HG02970 (cell line): ENCODE results near the gene TANC1.

Experiments
- ATAC-seq: cut with Tn5 transposase; IDR thresholded peaks from one replicate; pipeline ENCODE4 v1.9.1; 2021; ENCODE audit warnings: mild to moderate bottlenecking, moderate library complexity, moderate number of reproducible peaks; ENCODE audit not compliant: unreplicated experiment, low FRiP score

TANC1 gene

GRCh38 chr2:159109517-159109916, 141.1 kb downstream of the TANC1 start:
- ATAC-seq = no peak

GRCh38 chr2:159110784-159111183, 142.3 kb downstream of the TANC1 start:
- no peak for ATAC-seq

DNA sequence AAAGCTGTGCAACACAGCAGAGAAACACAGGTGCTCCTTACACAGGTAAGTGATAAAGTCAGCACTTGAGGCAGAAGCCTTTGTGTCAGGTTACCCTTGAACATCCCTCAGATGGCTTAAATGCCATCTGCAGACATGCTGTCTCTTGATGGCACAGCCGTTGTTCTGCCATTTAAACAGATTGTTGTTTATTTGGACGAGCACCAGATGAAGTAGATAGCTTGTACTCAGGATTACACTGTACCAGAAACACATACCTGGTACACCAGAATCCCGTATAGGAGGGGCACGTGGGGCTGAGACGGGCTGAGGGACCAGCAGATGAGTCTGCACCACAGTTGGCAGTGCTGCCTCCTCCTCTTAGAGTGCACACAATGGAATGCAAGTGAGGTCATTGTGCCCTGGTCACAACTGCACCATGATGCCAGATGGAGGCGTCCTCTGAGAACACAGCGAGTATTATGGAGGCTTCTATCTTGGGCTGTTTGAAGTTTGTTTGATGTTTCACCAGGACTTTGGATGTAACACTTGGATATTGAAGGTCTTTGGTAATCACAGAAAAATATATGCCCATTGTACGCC, 143.0 kb downstream of the TANC1 start:
- no peak for ATAC-seq

GRCh38 chr2:159114835-159115234, 146.4 kb downstream of the TANC1 start:
- no peak for ATAC-seq

DNA sequence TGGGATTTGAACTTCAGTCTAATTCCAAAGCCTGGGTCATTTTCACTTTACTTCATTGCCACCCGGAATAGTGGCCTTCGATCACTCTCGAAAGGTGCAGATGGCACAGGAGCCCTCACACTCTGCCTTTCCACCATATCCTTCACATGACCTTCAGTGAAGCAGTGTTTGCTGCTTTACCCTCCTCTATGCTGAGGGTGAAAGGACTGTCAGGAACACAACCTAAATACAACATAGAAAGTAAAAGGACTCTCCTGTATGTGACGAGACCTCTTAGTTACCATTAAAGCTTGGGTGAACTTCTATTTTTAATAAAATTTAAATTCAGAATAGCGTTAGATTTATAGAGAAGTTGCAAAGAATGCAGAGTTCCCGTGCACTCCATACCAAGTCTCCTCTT, 148.5 kb downstream of the TANC1 start:
- ATAC-seq = no peak

GRCh38 chr2:159117658-159118057, 149.2 kb downstream of the TANC1 start:
- no peak for ATAC-seq

- ATAC-seq = no peak
Measured at GRCh38 chr2:159118115-159118858, 149.8 kb downstream of the TANC1 start.

- ATAC-seq = no peak
Measured at GRCh38 chr2:159118859-159119500, 150.5 kb downstream of the TANC1 start.

- ATAC-seq = no peak
Measured at GRCh38 chr2:159119652-159120257, 151.3 kb downstream of the TANC1 start.

GRCh38 chr2:159123786-159124185, 155.3 kb downstream of the TANC1 start:
- ATAC-seq = no peak

GRCh38 chr2:159124441-159124911, 156.0 kb downstream of the TANC1 start:
- ATAC-seq = no peak

- ATAC-seq = no peak
Measured at GRCh38 chr2:159124931-159125467, 156.6 kb downstream of the TANC1 start.

- no peak for ATAC-seq
Measured at GRCh38 chr2:159125858-159126257, 157.4 kb downstream of the TANC1 start.

GRCh38 chr2:159126432-159127022, 158.1 kb downstream of the TANC1 start:
- no peak for ATAC-seq

GRCh38 chr2:159128191-159128590, 159.8 kb downstream of the TANC1 start:
- no peak for ATAC-seq

DNA sequence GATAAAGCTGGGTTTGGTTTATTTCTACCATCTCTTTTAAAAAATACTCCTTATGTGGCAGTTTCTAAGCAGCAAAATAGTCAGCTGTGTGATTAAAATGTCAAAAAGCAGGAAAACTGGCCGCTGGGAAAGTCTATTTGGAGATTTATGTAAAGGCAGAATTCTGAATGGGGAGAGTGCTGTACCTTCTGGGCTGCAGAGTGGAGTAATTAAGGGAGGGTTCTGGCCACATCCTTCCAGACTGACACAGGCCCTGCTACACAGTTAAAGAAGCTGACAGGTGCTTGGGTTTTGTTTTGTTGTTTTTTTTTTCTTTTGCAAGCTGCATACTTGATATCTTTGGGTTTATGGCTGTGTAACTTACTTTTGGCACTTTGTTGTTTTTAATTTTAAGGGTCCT, 160.8 kb downstream of the TANC1 start:
- no peak for ATAC-seq

- no peak for ATAC-seq
Measured at GRCh38 chr2:159129824-159130223, 161.4 kb downstream of the TANC1 start.

DNA sequence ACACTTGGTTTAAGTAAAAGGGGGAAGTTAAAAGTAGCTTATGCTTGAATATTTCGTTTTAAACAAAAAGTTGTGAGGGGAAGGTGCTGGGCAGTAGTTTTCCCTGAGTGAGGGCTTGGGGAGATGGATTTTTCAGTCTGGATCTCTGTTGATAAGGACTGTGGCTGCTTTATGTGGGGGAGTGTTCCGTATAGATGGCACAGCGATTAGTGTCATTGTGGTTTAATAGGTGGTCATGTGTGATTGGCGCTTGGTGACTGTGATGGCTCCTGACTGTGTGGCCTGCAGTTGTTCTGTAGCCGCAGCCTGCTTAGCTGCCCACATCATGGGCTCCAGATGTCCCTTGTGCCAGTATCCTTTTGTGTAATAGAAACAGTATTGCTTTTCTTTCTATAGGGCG, 161.9 kb downstream of the TANC1 start:
- no peak for ATAC-seq

DNA sequence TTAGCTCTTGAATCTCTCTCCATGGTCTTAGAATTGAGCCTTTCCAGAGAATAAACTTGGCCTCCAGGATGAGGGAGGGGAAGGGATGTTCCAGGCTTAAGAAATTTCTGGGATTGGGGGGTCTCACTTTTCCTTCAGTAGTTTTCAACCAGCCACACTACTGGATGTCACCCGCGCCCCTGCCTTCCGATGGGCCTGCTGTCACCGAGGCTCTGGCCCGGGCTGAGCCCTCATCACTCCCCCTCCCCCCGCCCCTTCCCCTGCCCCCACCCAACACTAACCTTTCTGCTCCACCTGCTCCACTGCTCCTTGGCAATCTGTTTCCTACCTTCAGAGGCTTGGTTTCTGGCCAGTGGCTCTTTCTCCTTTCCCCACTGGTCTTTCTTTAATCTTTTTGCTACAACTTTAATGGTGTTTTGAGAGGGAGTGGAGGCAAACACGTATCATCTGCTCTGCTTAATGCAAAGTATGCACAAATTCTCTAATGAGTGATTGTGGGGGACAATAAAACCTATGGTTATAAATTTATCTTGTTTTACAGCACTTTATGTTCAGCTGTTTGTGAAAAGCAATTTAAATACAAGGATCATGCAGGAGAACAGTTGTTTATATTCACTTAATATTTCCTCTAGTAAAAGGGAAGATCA, 162.9 kb downstream of the TANC1 start:
- ATAC-seq = no peak

- no peak for ATAC-seq
Measured at GRCh38 chr2:159131914-159132281, 163.5 kb downstream of the TANC1 start.
